ENCODE results near the gene CCSER2.
"Not testable (repeated sequence)": the region's sequence is repeated elsewhere in the genome, so short reads cannot be mapped to it uniquely, and the experiment has no call there.

CCSER2 gene

DNA sequence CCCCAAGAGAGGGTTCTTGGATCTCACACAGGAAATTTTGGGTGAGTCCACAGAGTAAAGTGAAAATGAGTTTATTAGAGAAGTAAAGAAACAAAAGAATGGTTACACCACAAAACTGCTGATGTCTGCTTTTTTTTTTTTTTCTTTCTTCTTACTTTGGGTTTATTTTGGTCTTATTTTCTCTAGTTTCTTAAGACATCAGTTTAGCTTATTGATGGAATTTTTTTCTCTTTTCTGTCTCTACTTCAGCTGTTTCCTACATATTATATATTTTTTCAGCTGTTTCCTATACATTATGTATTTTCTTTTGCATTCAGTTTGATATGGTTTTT, 166.4 kb downstream of the CCSER2 start:
- Mint-ChIP-seq H3K4me3 (no peak overlapping the region), H3K9me3 (no peaks in the 10 kb centered on the region), H3K27me3 (no peaks in the 10 kb centered on the region), H3K27ac (no peak overlapping the region), H3K4me1 (peaks cover 0 to 2% of the 10 kb centered on the region in 2 donors), H3K36me3 (peaks cover 32 to 47% of the 10 kb centered on the region in 2 donors)
- ATAC-seq (replicated peaks) (no peak), DNase-seq (no peak)

- ATAC-seq (replicated peaks) (no peak), DNase-seq (no peak)
- no peak overlapping the region for H3K4me3 Mint-ChIP-seq
- no peaks in the 10 kb centered on the region for H3K27me3 Mint-ChIP-seq
- H3K9me3 Mint-ChIP-seq = no peaks in the 10 kb centered on the region
- H3K4me1 Mint-ChIP-seq = peaks cover 0 to 3% of the 10 kb centered on the region in 2 donors
- no peak overlapping the region for H3K27ac Mint-ChIP-seq
- peaks cover 21 to 33% of the 10 kb centered on the region in 2 donors for H3K36me3 Mint-ChIP-seq
Measured at GRCh38 chr10:84497978-84498377, 169.6 kb downstream of the CCSER2 start.

GRCh38 chr10:84499039-84499438, 170.7 kb downstream of the CCSER2 start:
- not testable (repeated sequence) for H3K9me3 Mint-ChIP-seq; ATAC-seq (replicated peaks); H3K27ac Mint-ChIP-seq; DNase-seq; H3K27me3 Mint-ChIP-seq; H3K4me3 Mint-ChIP-seq; H3K4me1 Mint-ChIP-seq
- H3K36me3 Mint-ChIP-seq = peaks cover 21 to 28% of the 10 kb centered on the region in 2 donors

GRCh38 chr10:84499846-84500245, 171.5 kb downstream of the CCSER2 start:
- no peak overlapping the region for H3K27ac Mint-ChIP-seq
- H3K4me3 Mint-ChIP-seq = no peak overlapping the region
- H3K4me1 Mint-ChIP-seq = peaks cover 0 to 3% of the 10 kb centered on the region in 2 donors
- ATAC-seq (replicated peaks) (peak; percentile 50 to 60), DNase-seq (no peak)
- H3K9me3 Mint-ChIP-seq = no peaks in the 10 kb centered on the region
- H3K36me3 Mint-ChIP-seq = peaks cover 21 to 24% of the 10 kb centered on the region in 2 donors
- no peaks in the 10 kb centered on the region for H3K27me3 Mint-ChIP-seq

GRCh38 chr10:84510121-84510520, 181.7 kb downstream of the CCSER2 start:
- DNase-seq = no peak
- no peak overlapping the region for H3K27ac Mint-ChIP-seq
- no peaks in the 10 kb centered on the region for H3K9me3 Mint-ChIP-seq
- H3K36me3 Mint-ChIP-seq = peaks cover 14 to 18% of the 10 kb centered on the region in 2 donors
- H3K4me1 Mint-ChIP-seq = no peaks in the 10 kb centered on the region
- no peaks in the 10 kb centered on the region for H3K27me3 Mint-ChIP-seq
- no peak overlapping the region for H3K4me3 Mint-ChIP-seq
- ATAC-seq (replicated peaks) = no peak

DNA sequence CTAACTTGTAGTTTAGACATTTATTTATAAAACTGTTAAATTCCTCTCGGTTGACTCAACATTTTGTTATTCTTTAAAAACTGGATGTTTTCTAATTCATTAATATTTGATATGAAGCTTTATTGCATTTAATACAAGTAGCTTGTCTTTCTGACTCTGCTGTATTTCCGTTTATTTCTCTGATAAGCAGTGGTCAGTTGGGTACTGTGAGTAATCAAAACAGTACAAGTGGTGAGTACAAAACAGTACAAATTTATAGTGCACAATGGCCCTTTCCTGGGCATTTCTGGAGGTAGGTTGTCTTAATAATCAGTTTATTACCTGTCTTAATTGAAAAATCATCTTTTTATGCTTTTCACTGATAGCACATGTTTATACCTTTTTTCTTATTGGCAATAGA, 182.7 kb downstream of the CCSER2 start:
- Mint-ChIP-seq H3K27me3 (no peaks in the 10 kb centered on the region), H3K9me3 (no peaks in the 10 kb centered on the region), H3K4me3 (no peak overlapping the region), H3K4me1 (no peaks in the 10 kb centered on the region), H3K27ac (no peak overlapping the region), H3K36me3 (peaks cover 14 to 23% of the 10 kb centered on the region in 2 donors)
- DNase-seq = no peak
- no peak for ATAC-seq (replicated peaks)

DNA sequence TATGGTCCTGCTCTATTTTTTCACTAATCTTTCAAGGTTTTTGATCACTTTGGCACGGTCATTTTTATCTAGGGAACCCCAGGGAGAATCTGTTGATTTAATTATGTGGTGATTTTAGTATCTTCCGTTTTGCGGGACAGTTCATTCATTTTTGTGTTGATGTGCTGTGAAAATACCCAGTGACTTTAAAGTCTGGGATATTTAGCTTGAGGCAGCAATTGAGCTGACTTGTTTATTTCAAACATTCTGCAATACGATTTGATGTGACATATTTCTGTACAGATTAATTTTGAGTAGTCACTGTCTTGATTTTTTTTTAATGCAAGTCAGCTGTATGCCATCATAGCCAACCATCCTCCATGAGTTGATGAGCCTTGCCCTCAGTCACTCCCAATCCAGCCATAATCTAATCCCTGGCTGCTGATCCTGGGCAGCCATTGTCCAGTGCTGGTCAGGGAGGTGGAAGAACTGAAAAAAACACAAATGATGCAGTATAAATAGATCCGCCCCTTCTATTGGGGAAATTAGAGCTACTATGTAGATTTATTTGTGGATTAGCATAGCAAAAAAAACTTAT, 183.4 kb downstream of the CCSER2 start:
- no peak for ATAC-seq (replicated peaks)

GRCh38 chr10:84517554-84517953, 189.2 kb downstream of the CCSER2 start:
- H3K27ac Mint-ChIP-seq = no peak overlapping the region
- H3K4me1 Mint-ChIP-seq = no peaks in the 10 kb centered on the region
- DNase-seq = no peak
- no peak for ATAC-seq (replicated peaks)
- H3K4me3 Mint-ChIP-seq = no peak overlapping the region
- peaks cover 20 to 23% of the 10 kb centered on the region in 2 donors for H3K36me3 Mint-ChIP-seq
- no peaks in the 10 kb centered on the region for H3K27me3 Mint-ChIP-seq
- H3K9me3 Mint-ChIP-seq = no peaks in the 10 kb centered on the region

More for the DNA sequence above, 183.4 kb downstream of the CCSER2 start:
- DNase-seq = no peak
- Mint-ChIP-seq H3K9me3 (no peaks in the 10 kb centered on the region), H3K27ac (no peak overlapping the region), H3K4me1 (no peaks in the 10 kb centered on the region), H3K36me3 (peaks cover 14 to 23% of the 10 kb centered on the region in 2 donors), H3K4me3 (no peak overlapping the region), H3K27me3 (no peaks in the 10 kb centered on the region)

DNA sequence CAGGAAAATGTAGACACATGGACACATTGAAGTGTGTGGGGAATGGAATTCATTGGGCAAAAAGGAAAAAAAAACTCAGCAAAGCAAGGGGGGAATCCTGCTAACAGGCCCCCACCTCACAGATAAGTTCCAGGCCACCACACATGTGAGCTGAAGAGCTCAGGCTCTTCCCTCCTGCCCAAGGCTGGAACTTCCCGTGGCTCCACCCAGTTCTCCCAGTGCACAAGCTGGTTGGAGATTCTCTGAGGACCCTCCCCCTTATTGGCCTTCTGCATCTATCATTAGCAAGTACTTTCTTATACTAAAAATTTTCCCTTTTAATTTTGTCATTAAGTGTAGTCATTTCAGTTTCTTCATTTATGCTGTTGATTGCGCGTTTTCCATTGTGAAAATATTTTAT, 190.8 kb downstream of the CCSER2 start:
- Mint-ChIP-seq H3K27ac (no peak overlapping the region), H3K27me3 (no peaks in the 10 kb centered on the region), H3K4me3 (no peak overlapping the region), H3K4me1 (no peaks in the 10 kb centered on the region), H3K9me3 (no peaks in the 10 kb centered on the region), H3K36me3 (peaks cover 9 to 10% of the 10 kb centered on the region in 2 donors)
- no peak for DNase-seq
- no peak for ATAC-seq (replicated peaks)

- ATAC-seq (replicated peaks) (no peak), DNase-seq (no peak)
- no peak overlapping the region for H3K4me3 Mint-ChIP-seq
- H3K9me3 Mint-ChIP-seq = peaks cover 5 to 7% of the 10 kb centered on the region in 2 donors
- no peaks in the 10 kb centered on the region for H3K4me1 Mint-ChIP-seq
- H3K27ac Mint-ChIP-seq = no peak overlapping the region
- peaks cover 6 to 11% of the 10 kb centered on the region in 2 donors for H3K36me3 Mint-ChIP-seq
- peaks cover 0 to 4% of the 10 kb centered on the region in 2 donors for H3K27me3 Mint-ChIP-seq
Measured at GRCh38 chr10:84521013-84521412, 192.6 kb downstream of the CCSER2 start.

GRCh38 chr10:84521468-84521867, 193.1 kb downstream of the CCSER2 start:
- Mint-ChIP-seq H3K36me3 (peaks cover 6 to 12% of the 10 kb centered on the region in 2 donors), H3K27ac (peak overlapping the region; percentile 4), H3K27me3 (peaks cover 0 to 4% of the 10 kb centered on the region in 2 donors), H3K4me1 (no peaks in the 10 kb centered on the region), H3K4me3 (no peak overlapping the region), H3K9me3 (peaks cover 8 to 10% of the 10 kb centered on the region in 2 donors)
- ATAC-seq (replicated peaks) (no peak), DNase-seq (no peak)

DNA sequence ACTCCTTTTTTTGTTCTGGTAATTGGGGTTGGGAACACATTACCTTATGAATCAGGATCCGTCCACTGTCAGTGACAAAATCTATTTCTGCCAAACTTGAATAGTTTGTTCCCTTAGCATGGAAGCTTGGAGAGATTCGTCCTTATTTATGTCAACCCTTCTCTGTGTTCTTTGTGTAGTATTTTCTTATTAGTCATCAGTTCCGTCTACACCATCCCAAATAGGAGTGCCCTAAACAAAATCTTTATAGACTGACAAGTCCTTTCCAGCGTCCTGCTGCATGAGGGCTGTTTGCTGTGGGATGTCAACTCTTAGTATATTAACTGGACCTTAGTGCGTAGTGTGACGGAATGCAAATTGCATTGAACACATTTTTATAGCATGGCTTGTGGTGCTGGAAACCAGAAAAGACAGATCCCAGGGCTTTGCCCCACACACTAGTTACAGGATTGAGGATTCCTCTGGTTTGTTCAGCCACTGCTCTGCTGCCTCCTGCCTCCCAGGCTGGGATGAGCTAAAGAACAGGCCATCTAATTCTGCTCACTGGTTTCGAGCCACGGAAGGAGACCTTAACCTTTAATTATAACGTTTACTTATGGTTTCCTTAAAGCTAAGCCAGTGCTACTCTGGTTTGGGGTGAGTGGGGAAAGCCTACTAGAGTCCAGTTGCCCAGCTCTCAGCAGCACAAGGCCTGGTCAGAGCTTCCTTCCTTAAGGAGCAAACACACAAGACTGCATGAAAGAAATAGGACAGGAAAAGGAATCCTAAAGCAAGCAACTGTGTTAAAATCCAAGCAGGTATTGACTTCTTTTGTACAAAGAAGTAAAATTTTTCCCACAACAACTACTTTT, 194.4 kb downstream of the CCSER2 start:
- H3K4me1 Mint-ChIP-seq = no peaks in the 10 kb centered on the region
- peaks cover 3 to 12% of the 10 kb centered on the region in 2 donors for H3K36me3 Mint-ChIP-seq
- no peak for ATAC-seq (replicated peaks)
- H3K27ac Mint-ChIP-seq = no peak overlapping the region
- peaks cover 10 to 14% of the 10 kb centered on the region in 2 donors for H3K9me3 Mint-ChIP-seq
- peaks cover 2 to 6% of the 10 kb centered on the region in 2 donors for H3K27me3 Mint-ChIP-seq
- no peak overlapping the region for H3K4me3 Mint-ChIP-seq
- no peak for DNase-seq

DNA sequence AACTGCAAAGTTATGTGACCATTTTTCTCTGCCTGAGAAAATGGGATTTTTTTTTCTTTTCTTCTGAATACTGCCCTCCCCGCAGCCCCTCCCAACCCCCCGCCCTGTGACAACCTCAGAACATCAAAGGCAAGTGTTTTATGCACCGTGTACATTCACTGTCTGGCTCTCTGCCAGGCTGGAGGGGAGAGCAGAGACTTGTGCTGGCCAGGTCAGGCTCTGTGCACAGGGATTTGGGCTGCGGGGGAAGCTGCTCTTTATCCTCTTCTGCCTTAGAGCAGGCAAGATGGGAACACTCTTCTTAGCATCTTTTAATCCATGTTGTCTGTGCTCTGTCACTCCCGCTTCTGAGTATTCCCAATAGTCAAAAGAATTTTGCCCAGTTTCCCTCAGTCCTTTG, 195.1 kb downstream of the CCSER2 start:
- Mint-ChIP-seq H3K4me3 (no peak overlapping the region), H3K27me3 (peaks cover 6 to 9% of the 10 kb centered on the region in 2 donors), H3K9me3 (peaks cover 10 to 14% of the 10 kb centered on the region in 2 donors), H3K4me1 (no peaks in the 10 kb centered on the region), H3K36me3 (peaks cover 3 to 12% of the 10 kb centered on the region in 2 donors), H3K27ac (no peak overlapping the region)
- DNase-seq (no peak), ATAC-seq (replicated peaks) (no peak)

DNA sequence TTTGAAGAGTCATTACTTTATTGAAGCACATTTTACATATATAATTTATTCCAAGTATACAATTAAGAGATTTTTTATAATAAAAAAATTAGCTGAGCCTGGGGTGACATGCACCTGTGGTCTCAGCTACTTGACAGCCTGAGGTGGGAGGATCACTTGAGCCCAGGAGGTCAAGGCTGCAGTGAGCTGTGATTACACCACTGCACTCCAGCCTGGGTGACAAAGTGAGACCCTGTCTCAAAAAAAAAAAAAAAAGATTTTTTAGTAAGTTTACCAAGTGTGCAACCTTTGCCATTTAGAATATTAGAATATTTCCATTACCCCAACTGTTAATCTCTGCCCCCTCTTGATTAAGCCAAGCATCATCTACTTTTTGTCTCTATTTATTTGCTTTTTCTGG, 196.0 kb downstream of the CCSER2 start:
- Mint-ChIP-seq H3K27me3 (peaks cover 6 to 11% of the 10 kb centered on the region in 2 donors), H3K27ac (no peak overlapping the region)
- no peak for ATAC-seq (replicated peaks)

More for the DNA sequence above, 196.0 kb downstream of the CCSER2 start:
- Mint-ChIP-seq H3K4me3 (no peak overlapping the region), H3K9me3 (peaks cover 10 to 14% of the 10 kb centered on the region in 2 donors), H3K36me3 (peaks cover 3 to 12% of the 10 kb centered on the region in 2 donors), H3K4me1 (no peaks in the 10 kb centered on the region)
- DNase-seq = no peak

Measured in stimulated activated naive B cell treated with anti-CD40 and anti-IgM and Interleukin-4, amounts not matched to agents 10 μg/mL and 1 μg/mL and 100 μg/mL, for 72 hours (primary cell).